ENCODE results near the gene HINT2. TPM values are rescaled to one million over a fixed set of nuclear protein-coding genes. Genes with fewer than 3 reads are reported as not detected.
A peak's percentile ranks its signal among the peaks of the same experiment; 100 is the strongest.

HINT2 gene
- total and polyA plus RNA-seq, 11 donors: 48.7 to 139 (median 57.4) TPM

DNA sequence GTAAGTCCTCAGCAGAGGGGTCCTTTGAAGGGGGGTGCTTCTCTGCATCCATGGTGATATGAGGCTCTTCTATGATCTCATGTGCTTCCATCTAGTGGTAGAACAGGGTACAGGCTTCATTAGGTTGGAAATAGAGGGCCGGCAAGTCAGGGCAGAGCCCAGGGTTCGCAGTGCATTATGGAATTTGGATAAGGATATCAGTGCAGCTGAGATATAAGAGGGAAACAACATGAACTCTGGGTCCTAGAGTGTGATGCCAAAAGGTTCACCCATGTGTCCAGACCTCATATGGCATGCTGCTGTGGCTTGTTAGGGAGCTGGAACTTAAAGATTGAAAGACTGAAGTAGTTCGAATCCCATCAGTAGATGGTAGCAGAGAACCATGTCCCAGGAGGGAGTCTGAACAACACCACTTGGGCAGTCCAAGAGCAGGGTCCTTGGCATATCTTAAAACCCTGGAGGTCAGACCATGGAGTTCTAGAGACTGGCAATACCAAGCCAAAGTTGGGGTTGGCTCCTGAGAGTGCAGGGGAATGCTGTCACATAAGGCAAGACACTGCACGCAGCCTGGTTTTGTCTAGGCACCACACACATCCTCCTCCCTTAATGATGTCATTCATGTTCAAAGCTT is 11.3 kb upstream of the HINT2 start:
- H3K4me1 ChIP-seq: peaks cover 3 to 27% (median 19%) of the 10 kb centered on the region in 12 donors
- H3K27me3 ChIP-seq: no peaks in the 10 kb centered on the region
- ATAC-seq (peak; percentile 32 to 66 (median 56)), DNase-seq (peak in 1 of 5 donors; percentile 36)
- no peaks in the 10 kb centered on the region for H3K36me3 ChIP-seq
- WGBS, 4 donors: 31 to 35% (median 34%) methylated on average over 4 of the region's 4 CpGs
- H3K4me3 ChIP-seq: no peak overlapping the region
- H3K9me3 ChIP-seq: no peaks in the 10 kb centered on the region
- intact Hi-C loops (cut with DNase I): loop anchor here (1.0 to 10.0 kb wide), 10 partner anchors 34 to 171 kb away; partner anchors contain the start of genes NPR2 (in 6 of the 10), CCDC107 (in 2 of the 10), RMRP (in 2 of the 10) and SIT1 (in 1 of the 10)
- TF ChIP-seq POLR2A (IDR thresholded peaks at IDR 0.05): no peak
- TF ChIP-seq, protein P1, sequence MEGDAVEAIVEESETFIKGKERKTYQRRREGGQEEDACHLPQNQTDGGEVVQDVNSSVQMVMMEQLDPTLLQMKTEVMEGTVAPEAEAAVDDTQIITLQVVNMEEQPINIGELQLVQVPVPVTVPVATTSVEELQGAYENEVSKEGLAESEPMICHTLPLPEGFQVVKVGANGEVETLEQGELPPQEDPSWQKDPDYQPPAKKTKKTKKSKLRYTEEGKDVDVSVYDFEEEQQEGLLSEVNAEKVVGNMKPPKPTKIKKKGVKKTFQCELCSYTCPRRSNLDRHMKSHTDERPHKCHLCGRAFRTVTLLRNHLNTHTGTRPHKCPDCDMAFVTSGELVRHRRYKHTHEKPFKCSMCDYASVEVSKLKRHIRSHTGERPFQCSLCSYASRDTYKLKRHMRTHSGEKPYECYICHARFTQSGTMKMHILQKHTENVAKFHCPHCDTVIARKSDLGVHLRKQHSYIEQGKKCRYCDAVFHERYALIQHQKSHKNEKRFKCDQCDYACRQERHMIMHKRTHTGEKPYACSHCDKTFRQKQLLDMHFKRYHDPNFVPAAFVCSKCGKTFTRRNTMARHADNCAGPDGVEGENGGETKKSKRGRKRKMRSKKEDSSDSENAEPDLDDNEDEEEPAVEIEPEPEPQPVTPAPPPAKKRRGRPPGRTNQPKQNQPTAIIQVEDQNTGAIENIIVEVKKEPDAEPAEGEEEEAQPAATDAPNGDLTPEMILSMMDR (IDR thresholded peaks at IDR 0.05): peak; percentile 65 to 83 (median 78)
- no peak overlapping the region for H3K27ac ChIP-seq

DNA sequence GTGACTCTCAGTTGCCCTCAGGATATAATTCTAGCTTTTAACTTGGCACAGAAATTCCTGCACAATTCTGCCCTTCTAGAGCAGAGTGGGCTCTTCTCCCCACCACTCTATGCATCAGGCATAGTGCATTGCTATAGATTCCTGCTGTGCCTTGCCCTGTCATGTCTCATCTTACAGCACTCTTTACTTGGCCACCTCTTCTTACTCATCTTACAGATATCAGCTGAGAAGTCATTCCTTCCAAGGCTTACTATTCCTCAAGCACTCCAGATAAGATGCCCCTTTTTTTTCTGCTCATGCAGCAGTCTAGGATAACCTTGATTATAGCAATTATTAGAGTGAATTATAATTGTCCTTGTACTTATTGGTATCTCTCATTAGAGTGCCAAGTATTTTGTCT is 8.1 kb upstream of the HINT2 start:
- Histone ChIP-seq H3K27me3 (no peaks in the 10 kb centered on the region), H3K36me3 (no peaks in the 10 kb centered on the region), H3K27ac (no peak overlapping the region), H3K4me3 (no peak overlapping the region), H3K9me3 (no peaks in the 10 kb centered on the region), H3K4me1 (peaks cover 0 to 7% (median 0%) of the 10 kb centered on the region in 12 donors)
- intact Hi-C loops (cut with DNase I): loop anchor here in 1 of 10 donors (10.0 kb wide), 1 partner anchor 168 kb away; the partner anchor contains the start of genes CCDC107, RMRP and SIT1
- DNase-seq: no peak
- no peak for TF ChIP-seq POLR2A (IDR thresholded peaks at IDR 0.05)
- TF ChIP-seq, protein P1 (IDR thresholded peaks at IDR 0.05): no peak
- ATAC-seq: no peak

DNA sequence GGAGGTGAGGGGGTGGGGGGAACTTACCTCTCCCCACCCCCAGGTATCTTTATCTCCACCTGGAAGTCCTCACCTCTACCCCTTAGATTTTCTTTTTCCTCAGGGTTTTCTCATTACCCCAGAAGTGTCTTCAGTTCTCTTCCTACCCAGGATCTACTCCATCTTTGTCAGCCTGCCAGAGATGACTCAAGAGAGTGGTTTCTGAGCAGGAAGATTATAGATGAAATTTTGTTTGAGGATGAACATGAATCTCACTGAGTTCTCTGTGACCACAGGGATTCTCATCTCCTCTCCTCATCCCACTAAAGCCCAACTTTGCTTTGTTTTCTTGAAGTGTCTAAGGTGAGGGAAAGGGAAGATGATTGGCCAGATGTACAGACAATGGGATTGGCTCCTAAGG is 5.2 kb upstream of the HINT2 start:
- H3K27ac ChIP-seq: no peak overlapping the region
- H3K4me3 ChIP-seq: no peak overlapping the region
- DNase-seq (no peak), ATAC-seq (no peak)
- no peak for TF ChIP-seq POLR2A (IDR thresholded peaks at IDR 0.05)
- TF ChIP-seq, protein P1 (IDR thresholded peaks at IDR 0.05): no peak
- H3K36me3 ChIP-seq: no peaks in the 10 kb centered on the region
- H3K27me3 ChIP-seq: no peaks in the 10 kb centered on the region
- intact Hi-C loops (cut with DNase I): loop anchor here in 1 of 10 donors (10.0 kb wide), 1 partner anchor 165 kb away; the partner anchor contains the start of genes CCDC107, RMRP and SIT1
- no peaks in the 10 kb centered on the region for H3K9me3 ChIP-seq
- peaks cover 0 to 8% (median 0%) of the 10 kb centered on the region in 12 donors for H3K4me1 ChIP-seq

GRCh38 chr9:35818341-35818740 is 3.5 kb upstream of the HINT2 start:
- no peak for ATAC-seq
- intact Hi-C loops (cut with DNase I): loop anchor here in 2 of 10 donors (10.0 kb wide), 2 partner anchors 64 to 164 kb away; partner anchors contain the start of genes CCDC107 (in 1 of the 2), MSMP (in 1 of the 2), RMRP (in 1 of the 2) and SIT1 (in 1 of the 2)
- Histone ChIP-seq H3K27me3 (no peaks in the 10 kb centered on the region), H3K27ac (no peak overlapping the region), H3K9me3 (no peaks in the 10 kb centered on the region), H3K36me3 (no peaks in the 10 kb centered on the region), H3K4me3 (no peak overlapping the region), H3K4me1 (peaks cover 0 to 18% (median 13%) of the 10 kb centered on the region in 12 donors)
- WGBS, 4 donors: 71 to 93% (median 88%) methylated on average over 3 of the region's 3 CpGs
- TF ChIP-seq POLR2A (IDR thresholded peaks at IDR 0.05): no peak
- TF ChIP-seq, protein P1 (IDR thresholded peaks at IDR 0.05): no peak
- no peak for DNase-seq

Measured in heart left ventricle (tissue), 16 donors.